Activated CD4-positive, CD25-positive, alpha-beta regulatory T cell treated with anti-CD3 and anti-CD28 coated beads, Interleukin-2, amount 50 U/mL, for 24 hours (primary cell): ENCODE results near the gene KCNE3.
A peak's percentile ranks its signal among the peaks of the same experiment; 100 is the strongest.

Experiments used
- ATAC-seq, 2 donors: fragments of 150-1000 bp; cut with Tn5 transposase; one replicate each; pipeline ENCODE4 v1.10.0; 2021; ENCODE audit warnings: mild to moderate bottlenecking in 1 of 2, moderate library complexity in 1 of 2

KCNE3 gene, protein sequence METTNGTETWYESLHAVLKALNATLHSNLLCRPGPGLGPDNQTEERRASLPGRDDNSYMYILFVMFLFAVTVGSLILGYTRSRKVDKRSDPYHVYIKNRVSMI

DNA sequence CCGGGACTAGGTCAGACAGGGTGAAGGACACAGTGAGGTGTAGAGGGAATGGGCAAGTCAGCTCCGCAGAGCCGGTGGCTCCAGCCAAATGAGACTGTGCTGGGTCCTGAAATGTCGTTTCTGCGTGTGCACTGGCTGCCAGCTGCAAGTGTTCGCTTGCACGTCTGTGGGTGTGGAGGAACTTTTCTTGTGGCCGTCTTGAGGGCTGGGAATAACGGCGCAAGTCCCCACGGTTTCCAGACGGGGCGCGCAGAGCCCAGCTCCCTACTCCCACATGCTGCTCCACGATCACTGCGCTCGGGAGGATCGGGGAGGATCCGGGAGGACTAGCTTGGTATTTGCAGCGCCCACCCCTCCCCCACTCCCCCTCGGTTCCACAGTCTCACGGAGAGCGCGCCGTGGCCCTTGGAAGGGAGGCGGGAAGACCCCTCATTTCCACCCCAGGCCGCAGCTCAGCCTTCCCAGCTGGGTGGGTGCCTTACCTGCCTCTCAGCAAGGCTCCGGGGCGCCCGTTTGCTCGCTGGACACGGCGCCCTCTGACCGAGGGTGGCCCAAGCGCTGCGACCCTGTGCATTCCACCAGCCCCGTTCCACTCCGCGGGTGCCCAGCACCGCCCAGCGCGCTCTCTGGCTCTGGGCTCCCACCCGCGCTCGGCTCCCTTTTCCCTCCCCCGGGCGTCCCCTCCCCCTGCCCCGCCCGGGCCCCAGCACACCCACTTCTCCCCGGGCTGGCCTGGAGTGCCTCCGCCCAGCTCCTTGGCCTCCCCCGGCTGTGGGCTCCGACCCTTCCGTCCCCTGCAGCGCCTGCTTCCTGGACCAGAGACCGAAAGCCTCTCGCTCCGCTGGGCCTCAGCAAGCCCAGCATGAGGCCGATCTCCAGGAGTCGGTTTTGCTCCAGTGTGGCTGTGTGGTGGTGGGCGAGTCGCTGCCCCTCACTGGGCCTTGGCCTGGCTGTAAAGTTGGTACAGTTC lies at the start of gene KCNE3:
Gene KCNE3 (minus strand): TSS at position 634 of the 970 bp plus-strand sequence. CDS start 9,986 bp downstream, outside the sequence.
- no peak for ATAC-seq

DNA sequence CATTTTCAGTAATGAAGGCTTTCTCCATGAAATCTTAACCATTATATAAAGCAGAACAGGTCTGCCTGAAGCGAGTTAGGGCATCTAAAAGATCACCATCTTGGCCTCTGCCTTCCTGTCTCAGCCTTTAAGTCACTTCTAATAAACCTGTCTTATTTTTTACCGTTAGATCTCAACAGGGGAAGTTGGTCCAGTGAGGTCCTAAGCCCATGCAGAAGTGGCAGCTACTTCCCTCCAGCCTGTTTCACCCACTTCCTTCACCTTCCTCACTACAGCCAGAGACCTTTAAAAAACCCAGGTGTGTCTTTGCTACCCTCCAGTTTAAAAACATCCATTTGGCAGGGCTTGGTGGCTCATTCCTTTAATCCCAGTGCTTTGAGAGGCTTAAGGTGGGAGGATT lies 40.2 kb upstream of the KCNE3 start:
- ATAC-seq: no peak

DNA sequence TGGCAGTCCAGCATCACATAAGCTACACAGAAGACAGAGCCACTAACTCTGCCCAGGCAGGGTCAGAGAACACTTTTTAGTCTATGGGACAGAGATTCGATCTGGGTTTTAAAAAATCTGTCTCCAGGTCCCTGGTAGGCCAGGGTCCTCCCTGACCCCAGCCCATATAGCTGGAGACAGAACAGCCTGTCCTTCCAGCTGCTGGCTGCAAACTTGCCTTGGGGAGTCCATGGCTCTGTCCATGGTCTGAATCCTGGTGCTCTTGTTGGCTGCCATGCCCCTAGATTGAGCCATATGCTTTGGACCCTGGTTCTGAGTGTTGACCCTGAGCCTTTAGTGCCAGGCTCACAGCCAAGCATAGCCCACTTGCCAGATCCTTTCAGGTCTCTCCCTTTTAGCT lies 39.5 kb upstream of the KCNE3 start:
- no peak for ATAC-seq

DNA sequence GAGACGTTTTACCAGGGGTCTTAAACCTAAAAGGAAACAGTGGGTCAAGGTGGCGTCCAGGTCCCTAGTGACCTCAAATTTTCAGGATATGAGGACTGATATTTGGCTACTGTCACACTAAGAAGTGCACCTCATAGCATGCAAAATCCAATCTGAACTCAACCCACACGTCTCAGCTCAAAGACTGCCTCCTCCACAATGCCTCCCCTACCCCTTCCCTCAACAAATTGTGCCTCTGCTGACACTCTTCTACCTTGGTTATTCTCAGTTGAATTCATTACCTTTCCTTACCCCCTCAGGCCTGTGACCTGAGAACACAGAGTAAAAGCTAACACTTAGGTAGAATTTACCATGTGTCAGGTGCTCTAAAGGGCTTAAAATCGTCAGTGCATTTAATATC lies 38.6 kb upstream of the KCNE3 start:
- no peak for ATAC-seq

DNA sequence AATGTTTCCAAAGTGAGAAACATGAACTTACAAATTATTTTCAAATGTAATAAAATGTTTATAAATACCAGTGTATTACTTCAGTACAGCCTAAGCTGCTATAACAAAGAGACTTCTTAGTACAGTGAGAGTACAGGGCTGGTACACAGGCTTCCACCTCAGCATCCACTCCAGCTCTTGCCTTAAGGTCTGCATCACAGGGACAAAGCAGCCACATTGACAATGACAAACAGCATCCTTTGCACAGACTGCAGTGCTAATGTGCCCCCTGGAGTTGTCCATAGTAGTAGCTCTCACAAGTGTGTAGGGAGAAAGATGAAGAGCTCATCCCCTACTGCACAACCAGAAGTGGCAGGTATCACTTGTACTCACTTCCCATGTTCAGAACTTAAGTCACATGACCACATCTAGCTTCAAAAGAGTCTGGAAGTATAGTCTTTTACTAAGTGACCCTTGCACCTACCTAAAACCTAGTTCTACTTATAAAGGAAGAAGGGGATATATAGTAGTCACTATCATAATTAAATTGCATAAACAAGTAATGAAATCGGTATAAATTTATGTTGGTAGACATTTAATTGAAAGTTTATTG lies 36.8 kb upstream of the KCNE3 start:
- no peak for ATAC-seq

DNA sequence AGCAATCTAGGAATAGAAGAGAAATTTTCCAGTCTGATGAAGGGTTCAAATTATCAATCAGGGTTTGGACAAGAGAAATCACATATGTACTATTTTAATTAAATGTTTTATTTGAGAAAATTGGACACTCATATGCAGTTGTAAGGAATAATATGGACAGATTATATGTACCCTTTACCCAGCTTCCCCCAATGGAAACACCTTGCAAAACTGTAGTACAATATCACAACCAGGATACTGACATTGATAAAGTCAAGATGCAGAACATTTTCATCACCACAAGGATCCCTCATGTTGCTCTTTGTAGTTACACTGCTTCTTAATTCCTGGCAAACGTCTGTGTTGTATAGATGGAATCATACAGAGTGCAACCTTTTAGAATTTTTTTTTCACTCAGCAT lies 27.6 kb upstream of the KCNE3 start:
- no peak for ATAC-seq

DNA sequence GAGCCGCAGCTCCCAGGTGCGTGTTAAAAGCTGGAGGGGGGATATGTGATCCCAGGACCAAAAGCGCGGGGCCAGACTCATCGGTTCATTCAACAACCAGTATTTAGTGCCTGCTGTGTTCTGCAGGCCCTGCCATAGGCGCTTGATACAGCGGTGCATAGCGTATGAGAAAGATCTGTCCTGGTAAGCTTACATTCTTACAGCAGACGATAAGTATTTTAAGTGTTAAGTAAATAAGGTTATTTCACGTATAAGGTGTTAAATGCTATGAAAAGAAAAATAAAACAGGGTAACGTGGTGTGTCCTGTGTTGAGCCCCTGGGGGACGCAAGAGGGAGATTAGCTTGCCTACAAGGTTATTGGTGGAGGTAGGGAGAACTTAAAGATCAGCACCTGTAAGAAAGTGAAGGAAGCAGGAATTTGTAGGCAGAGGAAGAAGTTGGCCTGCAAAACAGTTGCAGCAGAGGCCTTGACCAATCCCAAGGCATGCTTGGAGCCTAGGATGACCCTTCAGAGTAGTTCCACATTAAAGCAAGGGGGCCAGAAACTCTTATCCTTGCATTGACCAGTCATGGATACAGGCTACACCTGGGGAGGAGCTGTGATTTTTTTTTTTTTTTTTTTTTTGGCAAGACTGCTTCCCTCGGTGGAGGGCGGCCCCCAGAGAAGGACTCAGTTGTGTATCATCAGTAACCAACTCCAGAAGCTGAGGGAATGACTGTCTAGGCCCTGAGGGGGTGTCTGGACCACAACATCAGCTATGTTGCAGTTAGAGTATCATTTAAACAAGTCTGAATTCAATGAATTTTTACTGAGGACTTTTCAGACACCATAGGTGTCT lies 26.7 kb upstream of the KCNE3 start:
- no peak for ATAC-seq

DNA sequence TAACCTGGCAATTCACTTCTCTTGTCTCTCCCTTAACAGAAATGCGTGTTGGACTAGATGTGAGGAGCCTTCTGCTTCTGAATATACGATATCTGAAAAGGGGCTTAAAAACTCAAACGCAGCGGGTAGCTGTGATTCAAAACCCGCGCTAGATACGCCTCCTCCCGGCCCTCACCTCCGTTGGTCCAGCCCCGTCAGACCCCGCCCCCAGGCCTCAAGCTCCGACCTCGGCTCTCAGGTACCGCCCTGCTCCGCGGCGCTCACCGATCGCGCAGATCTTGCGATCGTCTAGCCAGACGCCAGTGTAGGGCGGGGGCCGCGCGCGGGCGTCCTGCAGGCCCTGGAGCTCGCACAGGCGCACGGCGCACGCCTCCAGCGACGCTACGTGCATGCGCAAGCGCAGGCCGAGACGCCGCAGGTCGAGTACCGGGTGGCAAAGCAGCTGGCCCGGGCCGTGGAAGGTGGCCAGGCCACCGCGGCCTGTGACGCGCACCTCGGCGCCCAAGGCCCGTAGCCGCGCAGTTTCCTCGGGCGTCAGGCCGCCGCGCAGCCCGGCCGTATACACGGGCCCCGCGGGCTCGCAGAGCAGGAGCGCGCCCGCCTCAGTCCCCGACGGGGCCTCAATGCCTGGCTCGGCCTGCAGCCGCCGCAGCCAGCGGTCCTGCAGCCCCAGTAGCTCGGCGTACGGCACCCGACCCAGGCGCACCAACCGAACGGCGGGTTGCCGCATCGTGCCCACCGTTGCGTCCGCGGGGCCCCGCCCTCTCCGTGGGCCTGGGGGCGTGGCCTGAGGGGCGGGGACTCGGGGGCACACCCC lies 25.8 kb upstream of the KCNE3 start, which contains the start of gene LIPT2:
Gene LIPT2 (minus strand): TSS at position 751 of the 817 bp plus-strand sequence. CDS start 21 bp downstream, at position 730.
- ATAC-seq: peak; percentile 98 to 99

DNA sequence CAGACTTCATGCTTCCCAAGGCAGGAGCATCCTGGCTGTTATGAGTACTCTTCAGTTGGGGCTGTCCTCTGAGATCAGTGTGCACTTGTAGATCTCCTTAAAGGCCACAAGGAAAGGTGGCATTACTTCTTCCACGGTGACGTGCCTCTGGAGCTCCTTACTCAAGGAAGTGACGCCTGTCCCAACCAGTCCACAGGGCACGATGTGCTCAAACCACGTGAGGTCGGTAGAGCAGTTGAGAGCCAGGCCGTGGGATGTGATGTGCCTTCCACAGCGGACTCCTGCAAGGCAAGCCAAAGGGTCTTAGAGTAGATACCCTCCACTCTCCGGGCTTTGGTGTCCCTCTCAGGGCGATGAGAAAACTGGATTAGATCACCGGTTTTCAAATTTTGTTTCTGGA lies 24.7 kb upstream of the KCNE3 start:
- ATAC-seq: no peak

DNA sequence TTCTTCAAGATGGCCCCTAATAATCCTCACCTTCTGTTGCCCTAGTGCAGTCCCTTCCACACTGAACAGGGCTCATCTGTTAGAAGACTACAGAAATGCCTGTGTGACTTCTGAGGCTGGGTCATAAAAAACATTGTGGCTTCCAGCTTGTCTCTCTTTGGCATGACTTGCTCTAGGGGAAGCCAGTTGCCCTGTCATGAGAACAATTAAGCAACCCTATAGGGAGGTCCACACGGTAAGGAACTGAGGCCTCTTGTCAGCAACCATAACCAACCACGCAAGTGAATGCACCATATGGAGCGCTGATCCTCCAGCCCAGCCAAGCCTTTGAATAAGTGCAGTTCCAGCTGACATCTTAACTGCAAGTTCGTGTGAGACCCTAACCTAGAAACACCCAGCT lies 23.6 kb upstream of the KCNE3 start:
- no peak for ATAC-seq

DNA sequence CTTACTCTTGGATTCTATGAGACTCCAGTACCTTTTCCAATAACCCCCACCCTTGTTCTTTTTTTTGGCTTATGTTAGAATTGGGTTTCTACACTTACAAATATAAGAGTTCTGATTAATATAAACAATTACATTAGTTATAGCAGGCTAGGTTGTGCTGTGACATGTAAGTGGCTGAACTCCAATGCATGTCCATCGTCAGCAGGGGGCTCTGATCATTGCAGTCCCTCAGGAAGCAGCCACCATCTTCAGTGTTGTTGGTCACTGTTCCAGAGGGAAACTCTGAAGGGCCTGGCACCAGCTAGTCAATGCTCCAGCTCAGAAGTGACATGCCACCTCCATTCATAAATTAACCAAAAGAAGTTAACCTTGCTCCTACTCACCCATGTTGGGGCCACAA lies 20.5 kb upstream of the KCNE3 start:
- ATAC-seq: no peak

DNA sequence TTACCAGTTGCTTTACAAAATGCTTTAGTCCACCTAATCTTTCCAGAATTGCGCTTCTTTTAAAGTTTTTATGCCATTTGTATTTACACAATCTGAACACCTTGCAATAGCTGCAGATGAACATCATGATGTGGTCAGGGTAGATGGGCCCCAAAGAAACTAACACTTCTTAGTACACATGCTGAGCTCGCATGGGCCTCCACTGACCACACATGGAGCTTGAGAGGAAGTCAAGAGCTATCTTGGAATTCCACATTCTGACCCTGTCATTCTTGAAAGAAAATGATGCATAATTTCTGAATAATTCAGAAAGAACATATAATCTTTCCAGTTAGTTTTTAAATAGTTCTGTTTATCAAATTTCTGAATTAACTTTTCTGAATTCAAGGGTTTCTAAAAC lies 18.5 kb upstream of the KCNE3 start:
- no peak for ATAC-seq

DNA sequence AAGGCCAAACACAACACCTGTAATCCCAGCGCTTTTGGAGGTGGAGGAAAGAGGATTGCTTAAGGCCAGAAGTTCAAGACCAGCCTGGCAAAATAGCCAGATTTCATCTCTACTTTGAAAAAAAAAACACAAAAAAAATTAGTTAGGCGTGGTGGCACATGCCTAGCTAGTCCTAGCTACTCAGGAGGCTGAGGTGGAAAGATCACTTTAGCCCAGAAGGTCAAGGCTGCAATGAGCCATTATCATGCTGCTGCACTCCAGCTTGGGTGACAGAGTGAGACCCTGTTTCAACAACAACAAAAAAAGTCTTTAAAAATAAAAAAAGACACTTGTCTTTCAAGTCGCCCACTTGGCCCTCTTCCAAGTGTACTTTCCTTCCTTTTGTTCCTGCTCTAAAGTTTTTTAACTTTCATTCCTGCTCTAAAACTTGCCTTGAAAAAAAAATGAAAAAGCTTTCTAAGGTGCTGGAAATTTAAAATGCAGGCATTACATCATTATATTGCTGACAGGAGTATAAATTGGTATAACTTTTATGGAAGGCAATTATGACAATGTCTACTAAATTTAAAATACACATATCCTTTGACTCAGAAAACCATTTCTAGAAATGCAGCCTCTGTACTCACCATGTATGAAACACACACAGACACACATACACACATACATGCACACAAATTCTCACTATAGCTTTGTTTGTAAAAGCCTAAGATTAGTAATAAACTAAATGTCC lies 13.5 kb upstream of the KCNE3 start:
- no peak for ATAC-seq

DNA sequence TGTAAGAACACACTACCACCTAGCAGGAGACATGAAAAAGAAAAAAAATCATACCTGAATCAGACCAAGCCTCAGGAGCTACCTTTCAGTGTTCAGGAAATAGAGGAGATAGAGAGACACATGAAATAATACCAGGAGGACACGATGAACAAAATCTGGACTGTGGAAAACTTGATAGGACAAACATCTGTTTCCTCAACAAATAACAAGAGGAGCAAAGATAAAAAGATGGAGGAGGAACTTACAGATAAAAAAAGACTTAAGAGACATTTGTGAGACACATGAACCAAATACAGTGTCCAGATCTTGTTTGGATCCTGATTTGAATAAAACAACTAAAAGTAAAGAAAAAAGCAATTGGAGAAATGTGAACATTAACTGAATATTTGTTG lies 12.4 kb upstream of the KCNE3 start:
- ATAC-seq: no peak

DNA sequence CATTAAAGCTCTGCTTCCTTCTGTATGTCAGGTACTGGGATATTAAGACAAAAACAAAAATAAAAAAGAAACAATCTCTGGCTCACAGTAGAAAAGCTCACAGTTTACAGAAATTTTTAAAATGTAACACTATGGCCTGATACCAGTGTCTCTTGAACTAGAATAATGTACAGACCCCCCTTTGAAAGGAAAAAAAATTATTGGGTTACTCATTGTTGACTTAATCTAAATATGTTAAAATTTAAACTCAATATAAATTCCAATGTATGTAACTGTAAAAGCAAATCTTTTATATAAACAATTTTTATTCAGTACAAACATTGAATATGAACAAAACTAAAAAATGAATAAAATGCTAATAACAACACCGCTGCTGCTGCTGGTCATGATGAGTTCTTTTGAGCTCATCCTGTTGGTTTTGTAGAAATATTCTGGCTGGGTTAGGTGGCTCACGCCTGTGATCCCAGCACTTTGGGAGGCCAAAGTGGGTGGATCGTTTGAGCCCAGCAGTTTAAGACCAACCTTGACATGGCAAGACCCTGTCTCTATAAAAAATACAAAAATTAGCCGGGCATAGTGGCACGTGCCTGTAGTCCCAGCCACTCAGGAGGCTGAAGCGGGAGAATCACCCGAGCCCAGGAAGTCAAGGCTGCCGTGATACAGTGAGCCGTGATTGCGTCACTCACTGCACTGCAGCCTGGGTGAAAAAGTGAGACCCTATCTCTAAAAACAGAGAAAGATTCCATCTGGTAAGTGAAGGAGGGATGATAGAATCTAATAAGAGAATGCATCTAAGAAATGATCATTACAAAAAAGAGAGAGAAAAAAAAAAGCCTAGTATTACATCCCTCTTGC lies 11.8 kb upstream of the KCNE3 start:
- no peak for ATAC-seq

DNA sequence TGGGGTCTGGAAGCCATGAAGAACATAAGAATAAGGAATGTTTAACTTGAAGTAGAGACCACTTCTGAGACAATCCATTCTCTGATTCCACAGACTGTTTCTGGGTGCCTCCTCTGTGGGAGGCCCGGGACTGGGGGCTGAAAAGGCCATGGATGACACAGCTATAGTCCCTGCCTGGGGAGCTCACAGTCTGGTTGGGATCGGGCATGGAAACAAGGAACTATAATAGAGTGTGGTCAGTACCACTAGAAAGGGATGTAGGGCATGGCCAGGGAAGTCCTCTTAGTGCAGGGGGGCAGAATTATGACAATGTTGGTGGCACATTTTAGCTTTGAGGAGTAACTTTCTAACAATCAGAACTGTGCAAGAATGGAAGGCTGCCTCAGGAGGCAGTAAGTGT lies 9.2 kb upstream of the KCNE3 start:
- no peak for ATAC-seq

DNA sequence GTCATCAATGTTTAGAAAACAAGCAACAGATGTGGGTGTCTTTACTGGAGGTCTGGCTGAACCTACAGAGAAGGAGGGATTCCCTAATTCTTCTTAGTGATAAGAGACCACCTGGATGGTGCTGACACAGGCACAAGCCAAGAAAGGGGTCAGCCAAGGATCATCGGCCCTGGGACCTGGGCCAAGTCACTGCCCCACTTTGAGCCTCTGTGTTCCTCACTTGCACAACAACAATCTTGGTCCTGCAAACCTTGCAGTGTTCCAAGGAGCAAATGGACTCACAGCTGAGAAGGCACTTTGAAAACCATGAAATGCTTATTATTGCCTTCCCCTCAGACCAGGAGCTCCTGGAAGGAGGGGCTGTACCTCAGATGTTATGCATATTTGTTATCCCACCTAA lies 7.0 kb upstream of the KCNE3 start:
- no peak for ATAC-seq

DNA sequence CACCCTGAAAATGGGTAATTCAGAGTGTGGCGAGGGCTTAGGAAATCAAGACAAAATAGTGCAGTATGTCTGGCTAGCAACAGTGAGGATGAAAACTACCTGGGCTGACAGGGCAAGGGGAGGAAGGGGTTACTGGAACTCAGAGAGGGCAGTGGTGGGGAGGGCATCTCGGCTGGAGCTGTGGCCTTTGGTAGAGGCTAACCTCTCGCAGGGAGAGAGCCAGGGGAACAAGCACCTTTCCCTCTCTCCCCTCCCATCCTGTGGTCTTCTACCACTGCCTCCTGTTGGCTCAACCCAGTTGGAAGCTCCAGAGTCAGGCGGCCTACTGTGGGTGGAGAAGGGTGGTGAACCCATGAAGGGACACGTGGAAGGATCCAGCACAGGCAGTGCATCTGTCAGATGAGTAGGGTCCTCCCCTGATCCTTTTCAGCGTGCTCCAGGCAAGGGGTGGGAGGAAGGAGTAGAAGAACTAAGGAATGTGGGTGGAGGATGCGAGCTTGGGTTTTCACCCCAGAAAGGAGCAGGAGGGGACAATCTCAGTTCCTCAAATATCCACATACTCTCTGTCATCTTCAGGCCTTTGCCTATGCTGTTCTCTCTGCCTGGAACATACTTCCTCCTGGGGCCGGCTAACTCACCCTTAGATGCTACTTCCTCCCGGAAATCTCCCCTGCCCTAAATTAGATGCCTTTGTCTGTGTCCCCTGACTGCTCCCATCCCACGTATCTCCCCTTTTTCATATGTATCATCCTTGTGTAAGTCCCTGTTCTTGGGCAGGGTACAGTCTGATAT lies 6.2 kb upstream of the KCNE3 start:
- ATAC-seq: no peak

DNA sequence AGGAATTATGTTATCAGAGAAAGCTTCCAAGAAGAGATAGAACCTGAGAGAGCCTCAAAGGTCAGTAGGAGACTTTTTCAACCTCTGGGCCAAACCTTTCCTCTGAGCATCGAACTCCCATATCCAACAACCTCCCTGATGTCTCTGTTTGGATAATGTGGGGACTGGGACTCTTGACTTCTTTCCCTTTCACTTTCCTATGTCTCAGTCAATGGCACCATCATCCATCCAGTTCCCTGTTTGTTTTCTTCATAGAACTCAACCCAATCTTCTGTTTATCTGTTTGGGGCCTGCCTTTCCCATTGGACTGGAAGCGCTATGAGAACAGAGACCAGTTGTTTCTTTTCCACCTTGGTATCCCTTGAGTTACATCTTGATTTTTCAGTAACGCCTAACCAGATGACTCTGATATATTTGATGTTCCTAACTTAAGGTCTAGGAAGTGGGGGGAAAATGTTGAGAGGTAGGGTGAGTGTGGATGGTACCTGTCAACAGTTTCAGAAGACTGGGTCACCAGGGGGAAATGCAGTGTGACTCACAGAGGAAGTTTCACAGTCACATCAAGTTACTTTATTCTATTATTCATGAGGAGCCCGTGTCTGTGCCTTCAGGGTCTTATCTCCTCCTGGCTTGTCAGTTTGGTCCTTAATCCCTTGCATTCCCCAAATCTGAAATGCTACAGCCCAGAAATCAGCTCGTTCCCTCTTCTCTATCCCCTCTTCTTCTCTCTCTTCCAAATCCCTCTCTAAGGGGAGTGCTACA lies 4.5 kb upstream of the KCNE3 start:
- peak in 1 of 2 donors; percentile 36 for ATAC-seq
